Liver (tissue), 3 donors: Measurements from ENCODE around the gene FREM2.

Experiments used
- ATF3 ChIP-seq: IDR thresholded peaks from 2 replicates; pipeline ENCODE4 v1.6.1; 2016; ENCODE audit warnings: antibody characterized with exemption
- CTCF ChIP-seq: fragments of 150-350 bp; IDR thresholded peaks from 2 replicates; pipeline ENCODE4 v1.5.1; 2017; ENCODE audit warnings: improper control_type of control experiment, low read depth, low read length; ENCODE audit not compliant: missing input control
- EGR1 ChIP-seq, 2 donors: IDR thresholded peaks; 2 replicates each; pipeline ENCODE4 v1.6.1; 2016 to 2018; ENCODE audit warnings: antibody characterized with exemption in 2 of 2, low read depth in 2 of 2
- GABPA ChIP-seq, 2 donors: IDR thresholded peaks in 1 of 2; conservative IDR thresholded peaks in 1 of 2; 2 replicates each; pipeline ENCODE4 v1.6.1; 2016; ENCODE audit warnings: antibody characterized with exemption in 2 of 2, mild to moderate bottlenecking in 1 of 2, moderate library complexity in 1 of 2
- HNF4G ChIP-seq: IDR thresholded peaks from 2 replicates; pipeline ENCODE4 v1.6.1; 2016; ENCODE audit warnings: antibody characterized with exemption
- MAX ChIP-seq: IDR thresholded peaks from 2 replicates; pipeline ENCODE4 v1.6.1; 2016; ENCODE audit warnings: antibody characterized with exemption
- NR2F2 ChIP-seq: IDR thresholded peaks from 2 replicates; pipeline ENCODE4 v1.6.1; 2016; ENCODE audit warnings: antibody characterized with exemption
- RAD21 ChIP-seq, 2 donors: IDR thresholded peaks; 2 replicates each; pipeline ENCODE4 v1.6.1; 2016; ENCODE audit warnings: antibody characterized with exemption in 2 of 2, mild to moderate bottlenecking in 2 of 2
- REST ChIP-seq: IDR thresholded peaks from 2 replicates; pipeline ENCODE4 v1.6.1; 2016; ENCODE audit warnings: antibody characterized with exemption, mild to moderate bottlenecking
- SP1 ChIP-seq: IDR thresholded peaks from 2 replicates; pipeline ENCODE4 v1.6.1; 2018; ENCODE audit warnings: antibody characterized with exemption, mild to moderate bottlenecking
- TAF1 ChIP-seq: conservative IDR thresholded peaks from 2 replicates; pipeline ENCODE4 v1.6.1; 2016; ENCODE audit warnings: antibody characterized with exemption, mild to moderate bottlenecking
- YY1 ChIP-seq: IDR thresholded peaks from 2 replicates; pipeline ENCODE4 v1.6.1; 2016; ENCODE audit warnings: antibody characterized with exemption, mild to moderate bottlenecking
- donor health status: healthy.
- donor health status: healthy.

- TF ChIP-seq GABPA (IDR thresholded peaks at IDR 0.05 in 1 of 2, conservative IDR thresholded peaks at IDR 0.05 in 1 of 2), result no peak
- no peak for TF ChIP-seq NR2F2
- no peak for TF ChIP-seq CTCF
- TF ChIP-seq SP1, result no peak
- TF ChIP-seq YY1, result no peak
- TF ChIP-seq RAD21 (IDR thresholded peaks at IDR 0.05), result no peak
- no peak for TF ChIP-seq TAF1
- TF ChIP-seq MAX, result no peak
- TF ChIP-seq REST, result no peak
- no peak for TF ChIP-seq HNF4G
- no peak for TF ChIP-seq ATF3
- TF ChIP-seq EGR1 (IDR thresholded peaks at IDR 0.05; ENCODE audit: low read depth in 2 of 2), result no peak
Observed at GRCh38 chr13:38905861-38906260, 219.0 kb downstream of the FREM2 start.
